ENCODE data around the gene ARHGEF17.

ARHGEF17 gene

DNA sequence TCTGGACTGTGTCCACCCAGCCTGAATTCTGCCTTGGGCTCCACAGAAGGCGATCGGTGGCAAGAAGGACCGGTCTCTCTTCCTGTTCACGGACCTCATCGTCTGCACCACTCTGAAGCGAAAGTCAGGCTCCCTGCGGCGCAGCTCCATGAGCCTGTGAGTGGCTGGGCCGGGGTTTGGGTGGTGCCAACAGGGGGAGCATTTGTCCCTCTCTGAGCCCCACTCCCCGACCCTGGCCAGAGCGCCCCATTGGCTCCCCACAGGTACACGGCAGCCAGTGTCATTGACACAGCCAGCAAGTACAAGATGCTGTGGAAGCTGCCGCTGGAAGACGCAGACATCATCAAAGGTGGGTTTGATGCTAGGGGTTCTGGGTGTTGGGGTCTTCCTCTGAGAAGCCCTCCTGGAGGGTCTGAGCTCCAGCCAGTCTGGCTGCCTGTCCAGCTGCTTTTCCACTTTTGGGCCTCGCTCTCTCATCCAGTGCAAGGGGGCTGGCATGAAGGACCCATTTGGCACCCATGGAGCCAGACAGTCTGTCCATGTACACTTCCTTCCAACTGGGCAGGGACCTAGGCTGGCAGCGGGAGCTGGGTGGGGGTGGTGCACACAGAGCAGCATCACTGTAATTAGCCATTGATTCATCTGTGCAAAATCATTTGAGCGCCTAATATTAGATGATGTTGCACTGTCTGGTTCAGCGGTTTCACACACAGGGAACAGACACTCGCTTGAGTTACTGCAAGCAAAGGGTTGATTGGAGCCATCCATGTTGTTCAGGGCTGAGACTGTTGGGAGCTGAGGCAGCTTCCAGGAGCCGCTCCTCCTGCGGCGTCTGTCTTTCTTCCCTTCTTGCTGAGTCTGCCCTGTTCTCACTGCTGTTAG, 49.1 kb downstream of the ARHGEF17 start:
- no peak for DNase-seq

- no peak for DNase-seq
These were observed 50.0 kb downstream of the ARHGEF17 start for GRCh38 chr11:73358071-73358470.

DNA sequence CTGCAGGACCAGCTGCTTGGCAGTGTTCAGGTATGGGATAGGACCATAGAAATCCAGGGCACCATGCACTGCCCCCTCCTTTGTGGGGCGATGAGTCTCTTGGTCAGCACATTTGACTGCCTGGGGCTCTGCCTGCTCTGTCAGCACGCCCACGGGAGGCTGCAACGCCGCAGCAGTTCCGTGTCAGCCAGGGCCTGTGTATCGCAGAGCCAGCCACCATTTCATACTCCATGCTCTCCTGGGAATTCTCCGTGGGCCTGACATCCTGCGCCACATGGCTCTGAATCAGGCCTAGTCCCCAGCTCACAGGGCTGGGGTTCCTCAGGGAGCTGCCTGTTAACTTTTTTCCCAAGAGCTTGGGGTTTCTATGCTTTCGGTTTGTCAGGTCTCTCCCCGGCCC, 51.3 kb downstream of the ARHGEF17 start:
- peak; percentile 14 to 67 (median 48) for DNase-seq

DNA sequence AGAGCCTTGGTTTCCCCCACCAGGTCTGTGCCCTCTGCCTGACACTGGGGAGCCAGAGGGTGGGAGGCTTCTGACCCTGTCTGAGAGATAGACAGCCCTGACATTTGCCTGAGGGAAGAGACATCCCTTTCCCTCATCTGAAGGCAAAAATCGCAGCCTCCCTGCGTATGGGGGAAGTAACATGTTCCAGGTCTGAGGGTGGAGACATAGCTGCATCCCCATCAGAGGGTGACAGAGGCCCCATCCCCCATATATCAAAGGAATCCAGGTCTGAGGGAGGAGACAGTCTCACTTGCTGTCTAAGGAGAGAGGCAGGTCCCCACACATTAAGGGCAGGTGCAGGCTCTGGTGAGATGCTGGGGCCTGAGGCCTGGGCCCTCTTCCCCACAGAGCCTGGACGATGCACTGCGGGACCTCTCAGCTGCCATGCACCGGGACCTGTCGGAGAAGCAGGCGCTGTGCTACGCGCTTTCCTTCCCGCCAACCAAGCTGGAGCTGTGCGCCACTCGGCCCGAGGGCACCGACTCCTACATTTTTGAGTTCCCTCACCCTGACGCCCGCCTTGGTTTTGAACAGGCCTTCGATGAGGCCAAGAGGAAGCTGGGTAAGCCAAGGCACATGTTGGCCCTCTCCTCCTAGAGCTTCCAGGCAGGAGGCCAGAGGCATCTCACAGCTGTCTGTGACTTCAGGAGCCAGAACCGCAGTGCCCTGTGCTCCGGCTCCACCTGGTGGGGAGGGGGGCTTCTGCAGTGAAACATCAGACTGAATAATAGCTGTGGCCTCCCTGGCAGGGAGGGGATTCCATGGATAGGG, 52.1 kb downstream of the ARHGEF17 start:
- DNase-seq: peak in 1 of 4 experiments; percentile 48

GRCh38 chr11:73360743-73361369, 52.8 kb downstream of the ARHGEF17 start:
- no peak for DNase-seq

GRCh38 chr11:73361953-73362776, 54.1 kb downstream of the ARHGEF17 start:
- DNase-seq: no peak

DNA sequence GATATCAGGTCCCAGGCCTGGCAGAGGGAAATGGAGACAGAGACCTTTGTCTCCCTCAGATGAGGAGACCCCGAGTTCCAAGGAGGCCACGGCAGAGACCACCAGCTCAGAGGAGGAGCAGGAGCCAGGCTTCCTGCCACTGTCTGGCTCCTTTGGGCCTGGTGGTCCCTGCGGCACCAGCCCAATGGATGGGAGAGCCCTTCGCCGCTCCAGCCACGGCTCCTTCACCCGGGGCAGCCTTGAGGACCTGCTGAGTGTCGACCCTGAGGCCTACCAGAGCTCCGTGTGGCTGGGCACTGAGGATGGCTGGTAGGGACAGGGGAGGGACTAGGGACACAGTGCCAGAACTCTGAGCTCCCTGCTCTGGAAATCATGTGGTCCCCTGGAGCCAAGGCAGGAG, 55.1 kb downstream of the ARHGEF17 start:
- DNase-seq: no peak

DNA sequence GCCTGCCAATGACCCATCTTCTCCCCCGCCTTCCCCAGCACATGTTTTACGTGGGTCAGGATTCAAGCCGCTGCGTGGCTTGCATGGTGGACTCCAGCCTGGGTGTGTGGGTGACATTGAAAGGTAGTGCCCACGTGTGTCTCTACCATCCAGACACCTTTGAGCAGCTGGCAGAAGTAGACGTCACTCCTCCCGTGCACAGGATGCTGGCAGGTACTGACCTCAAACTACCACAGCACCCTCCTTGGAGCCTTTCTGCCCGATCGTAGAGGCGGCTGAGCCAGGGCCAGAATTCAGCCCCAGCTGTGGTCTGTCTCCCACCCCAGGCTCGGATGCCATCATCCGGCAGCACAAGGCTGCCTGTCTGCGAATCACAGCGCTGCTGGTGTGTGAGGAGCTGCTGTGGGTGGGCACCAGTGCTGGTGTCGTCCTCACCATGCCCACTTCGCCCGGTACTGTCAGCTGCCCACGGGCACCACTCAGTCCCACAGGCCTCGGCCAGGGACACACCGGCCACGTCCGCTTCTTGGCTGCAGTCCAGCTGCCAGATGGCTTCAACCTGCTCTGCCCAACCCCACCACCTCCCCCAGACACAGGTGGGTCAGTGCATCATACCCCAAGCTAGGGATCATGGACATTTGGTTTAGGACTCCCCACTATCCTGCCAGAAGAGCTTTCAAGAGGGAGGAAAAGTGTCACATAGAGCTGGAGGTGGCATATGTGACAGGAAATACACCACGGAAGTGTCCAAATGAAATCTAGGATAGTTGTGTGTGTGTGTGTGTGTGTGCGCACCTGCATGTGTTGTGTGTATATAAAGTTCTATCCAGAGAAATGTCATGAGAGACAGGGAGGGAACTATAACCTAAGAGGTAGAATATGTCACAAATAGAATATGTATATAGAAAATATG, 57.5 kb downstream of the ARHGEF17 start:
- no peak for DNase-seq

DNA sequence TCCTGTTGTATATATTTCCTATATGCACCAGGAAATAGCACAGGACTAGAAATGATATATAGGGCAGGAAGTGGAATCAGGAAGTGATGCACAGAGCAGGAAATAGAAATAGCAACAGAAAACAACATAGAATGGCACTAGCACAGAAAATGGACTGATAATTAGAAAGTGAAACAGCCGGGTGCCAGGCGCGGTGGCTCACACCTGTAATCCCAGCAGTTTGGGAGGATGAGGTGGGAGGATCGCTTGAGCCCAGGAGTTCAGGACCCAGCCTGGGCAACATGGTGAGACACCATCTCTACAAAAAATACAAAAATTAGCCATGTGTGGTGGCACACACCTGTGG, 58.2 kb downstream of the ARHGEF17 start:
- DNase-seq: no peak

GRCh38 chr11:73366953-73367352, 58.9 kb downstream of the ARHGEF17 start:
- no peak for DNase-seq

DNA sequence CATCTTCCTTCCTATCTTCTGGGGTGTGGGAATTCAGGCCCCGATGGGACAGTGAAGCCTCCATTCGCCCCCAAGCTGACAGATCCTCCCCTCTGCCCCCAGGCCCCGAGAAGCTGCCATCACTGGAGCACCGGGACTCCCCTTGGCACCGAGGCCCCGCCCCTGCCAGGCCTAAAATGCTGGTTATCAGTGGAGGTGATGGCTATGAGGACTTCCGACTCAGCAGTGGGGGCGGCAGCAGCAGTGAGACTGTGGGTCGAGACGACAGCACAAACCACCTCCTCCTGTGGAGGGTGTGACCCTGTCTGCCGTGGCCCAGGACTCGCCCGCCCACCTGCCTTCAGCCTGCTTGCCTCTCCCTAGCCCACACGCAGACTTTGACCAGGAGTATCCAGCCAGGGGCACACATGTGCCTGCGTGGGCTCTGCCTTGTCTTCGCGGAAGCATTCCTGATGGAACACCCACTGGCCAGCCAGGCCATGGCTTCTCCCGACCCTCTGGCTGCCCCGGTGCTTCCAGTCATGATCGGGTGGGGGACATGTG, 59.5 kb downstream of the ARHGEF17 start:
- DNase-seq: no peak

DNA sequence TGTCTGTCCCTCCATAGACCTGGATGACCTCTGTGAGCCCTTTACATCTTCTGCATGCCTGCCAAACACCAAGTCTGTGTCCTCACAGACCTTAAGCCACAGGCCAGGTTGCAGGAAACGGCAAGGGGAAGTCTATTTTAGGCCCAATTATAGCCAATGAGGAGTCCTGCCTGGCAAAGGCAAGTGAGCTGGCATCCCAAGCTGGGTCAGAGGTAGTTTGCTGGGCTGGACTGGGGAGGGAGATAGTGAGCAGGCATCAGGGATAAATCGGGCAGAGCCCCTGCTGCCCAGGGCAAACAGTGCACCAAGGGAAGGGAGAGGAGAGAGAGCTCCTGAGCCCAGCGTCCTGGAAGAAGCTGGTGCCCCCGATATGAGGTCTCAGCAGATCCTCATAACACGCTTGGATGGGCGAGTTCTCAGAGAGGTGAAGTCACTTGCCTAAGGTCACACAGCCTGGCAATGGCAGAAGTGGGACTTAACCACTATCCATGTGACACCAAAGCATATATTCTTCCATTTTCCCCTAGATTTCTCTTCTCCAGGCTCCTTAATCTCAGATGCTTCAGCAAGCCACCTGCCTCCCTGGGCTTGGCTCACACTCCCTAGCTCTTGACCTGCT, 64.4 kb downstream of the ARHGEF17 start:
- DNase-seq: peak in 2 of 4 experiments; percentile 49 to 55

DNA sequence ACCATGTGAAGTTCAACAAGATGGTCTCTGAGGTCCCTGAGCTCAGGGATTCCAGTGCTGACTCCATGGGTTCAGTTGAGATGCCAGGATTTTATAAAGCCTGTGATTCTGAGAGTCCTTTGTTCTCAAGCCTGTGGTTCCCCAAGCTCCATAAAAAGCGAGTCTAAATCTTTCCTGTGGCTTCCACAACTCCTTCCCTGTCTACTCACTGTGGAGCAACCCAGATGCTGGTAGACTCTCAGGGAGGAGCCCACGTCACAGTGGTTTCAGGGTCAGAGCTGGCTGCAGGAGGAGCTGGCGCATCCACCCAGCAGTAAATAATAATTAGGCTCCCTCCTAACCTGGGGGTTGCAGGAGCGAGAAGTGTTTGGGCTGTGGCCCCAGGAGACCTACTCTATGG, 66.1 kb downstream of the ARHGEF17 start:
- no peak for DNase-seq

GRCh38 chr11:73375830-73376159, 67.7 kb downstream of the ARHGEF17 start:
- no peak for DNase-seq

GRCh38 chr11:73376160-73376802, 68.2 kb downstream of the ARHGEF17 start, which contains the start of gene RELT:
Gene RELT (plus strand): TSS chr11:73376399. CDS start chr11:73389137, 12,738 bp downstream.
- peak; percentile 96 to 99 (median 98) for DNase-seq

- peak; percentile 86 to 90 (median 87) for DNase-seq
These were observed 68.9 kb downstream of the ARHGEF17 start for GRCh38 chr11:73376803-73377629.

- DNase-seq: no peak
These were observed 71.3 kb downstream of the ARHGEF17 start for GRCh38 chr11:73379189-73379880.

- peak in 3 of 4 experiments; percentile 53 to 57 (median 53) for DNase-seq
These were observed 72.3 kb downstream of the ARHGEF17 start for GRCh38 chr11:73380331-73380730.

Measured in suppressor macrophage (primary cell).